ENCODE results near the gene TMEM182.

TMEM182 gene

GRCh38 chr2:102768253-102768652, 6.4 kb downstream of the TMEM182 start:
- no peak for DNase-seq (ENCODE audit: low read depth, low spot score)

GRCh38 chr2:102768892-102769291, 7.1 kb downstream of the TMEM182 start:
- DNase-seq (ENCODE audit: low read depth, low spot score) = no peak

- no peak for DNase-seq (ENCODE audit: low read depth, low spot score)
These were observed 8.7 kb downstream of the TMEM182 start for GRCh38 chr2:102770506-102770905.

GRCh38 chr2:102771114-102771513, 9.3 kb downstream of the TMEM182 start:
- DNase-seq (ENCODE audit: low read depth, low spot score) = no peak

GRCh38 chr2:102772659-102773058, 10.8 kb downstream of the TMEM182 start:
- DNase-seq (ENCODE audit: low read depth, low spot score) = no peak

- DNase-seq (ENCODE audit: low read depth, low spot score) = no peak
These were observed 11.4 kb downstream of the TMEM182 start for GRCh38 chr2:102773149-102773705.

GRCh38 chr2:102778260-102778659, 16.4 kb downstream of the TMEM182 start:
- DNase-seq (ENCODE audit: low read depth, low spot score) = no peak

- DNase-seq (ENCODE audit: low read depth, low spot score) = no peak
These were observed 18.6 kb downstream of the TMEM182 start for GRCh38 chr2:102780467-102780866.

GRCh38 chr2:102782187-102782586, 20.4 kb downstream of the TMEM182 start:
- DNase-seq (ENCODE audit: low read depth, low spot score) = no peak

GRCh38 chr2:102782933-102783332, 21.1 kb downstream of the TMEM182 start:
- no peak for DNase-seq (ENCODE audit: low read depth, low spot score)

GRCh38 chr2:102783506-102784183, 21.8 kb downstream of the TMEM182 start:
- DNase-seq (ENCODE audit: low read depth, low spot score) = no peak

GRCh38 chr2:102784940-102785339, 23.1 kb downstream of the TMEM182 start:
- DNase-seq (ENCODE audit: low read depth, low spot score) = no peak

GRCh38 chr2:102788216-102788884, 26.5 kb downstream of the TMEM182 start:
- DNase-seq (ENCODE audit: low read depth, low spot score) = no peak

- no peak for DNase-seq (ENCODE audit: low read depth, low spot score)
These were observed 27.0 kb downstream of the TMEM182 start for GRCh38 chr2:102788885-102789260.

GRCh38 chr2:102789349-102790090, 27.7 kb downstream of the TMEM182 start:
- no peak for DNase-seq (ENCODE audit: low read depth, low spot score)

- DNase-seq (ENCODE audit: low read depth, low spot score) = no peak
These were observed 28.2 kb downstream of the TMEM182 start for GRCh38 chr2:102790091-102790455.

- no peak for DNase-seq (ENCODE audit: low read depth, low spot score)
These were observed 30.9 kb downstream of the TMEM182 start for GRCh38 chr2:102792568-102793208.

GRCh38 chr2:102795641-102796040, 33.8 kb downstream of the TMEM182 start:
- no peak for DNase-seq (ENCODE audit: low read depth, low spot score)

GRCh38 chr2:102796337-102796736, 34.5 kb downstream of the TMEM182 start:
- no peak for DNase-seq (ENCODE audit: low read depth, low spot score)

- no peak for DNase-seq (ENCODE audit: low read depth, low spot score)
These were observed 35.7 kb downstream of the TMEM182 start for GRCh38 chr2:102797486-102797885.

GRCh38 chr2:102798181-102798580, 36.4 kb downstream of the TMEM182 start:
- DNase-seq (ENCODE audit: low read depth, low spot score) = no peak

GRCh38 chr2:102801098-102801718, 39.4 kb downstream of the TMEM182 start:
- DNase-seq (ENCODE audit: low read depth, low spot score) = no peak
